IMR-90 (cell line): ENCODE data around the gene RTL1. TPM values are rescaled to one million over a fixed set of nuclear protein-coding genes. Genes with fewer than 3 reads are reported as not detected.
A peak's percentile ranks its signal among the peaks of the same experiment; 100 is the strongest.

ENCODE experiments used
- ATAC-seq: fragments of 200-7000 bp; cut with Tn5 transposase; 2 replicates; pipeline ENCODE4 v1.9.1; 2020; ENCODE audit warnings: low read depth, mild to moderate bottlenecking, moderate library complexity
- BruUV-seq: library from RNA; stranded (reverse); fragments of 400-500 nt; replicated peaks from 2 replicates; lab custom pipeline; 2021; lab: Mats Ljungman, UMichigan
- CTCF ChIA-PET: fragments of 300-600 bp; formaldehyde crosslinking; extraction: SDS; loops from one replicate; lab custom pipeline; 2021; ENCODE audit warnings: antibody characterized with exemption; lab: Yijun Ruan, JAX
- POLR2A ChIA-PET: fragments of 300-600 bp; sonication (Branson Sonifier 250); formaldehyde crosslinking; loops from one replicate; lab custom pipeline; 2022; ENCODE audit warnings: antibody characterized with exemption; ENCODE audit not compliant: unreplicated experiment; lab: Charles Lee
- DNase-seq: peaks from one replicate; pipeline ENCODE4 v3.0.0; 2013
- H2AFZ ChIP-seq: replicated peaks from 2 replicates; pipeline ENCODE3; 2013; ENCODE audit warnings: low read length, mild to moderate bottlenecking; ENCODE audit not compliant: poor library complexity
- H2AK5ac ChIP-seq: 2 replicates; pipeline ENCODE4 v1.6.1; 2013; ENCODE audit warnings: low read depth, low read length, inconsistent platforms
- H2AK9ac ChIP-seq: replicated peaks from 2 replicates; pipeline ENCODE3; 2013; ENCODE audit warnings: mild to moderate bottlenecking, low read depth, low read length, moderate library complexity; ENCODE audit not compliant: poor library complexity
- H2BK120ac ChIP-seq: 2 replicates; pipeline ENCODE4 v1.6.1; 2013; ENCODE audit warnings: low read depth, low read length, inconsistent platforms
- H2BK15ac ChIP-seq: 3 replicates; pipeline ENCODE4 v1.6.1; 2013; ENCODE audit warnings: low read depth, low read length, inconsistent platforms
- H2BK20ac ChIP-seq: 2 replicates; pipeline ENCODE4 v1.6.1; 2013; ENCODE audit warnings: low read depth, mild to moderate bottlenecking, inconsistent platforms, low read length, moderate library complexity
- H2BK5ac ChIP-seq: 2 replicates; pipeline ENCODE4 v1.6.1; 2013; ENCODE audit warnings: mild to moderate bottlenecking, low read depth, low read length, inconsistent platforms; ENCODE audit not compliant: poor library complexity, severe bottlenecking
- H3K14ac ChIP-seq: replicated peaks from 2 replicates; pipeline ENCODE4 v1.6.1; 2013; ENCODE audit warnings: low read depth, low read length, inconsistent platforms
- H3K18ac ChIP-seq: 2 replicates; pipeline ENCODE4 v1.6.1; 2013; ENCODE audit warnings: low read depth, low read length, control low read depth
- H3K23ac ChIP-seq: 2 replicates; pipeline ENCODE4 v1.6.1; 2013; ENCODE audit warnings: low read depth, low read length, inconsistent platforms
- H3K27ac ChIP-seq: 2 replicates; pipeline ENCODE4 v1.5.1; 2013; ENCODE audit warnings: mild to moderate bottlenecking, control low read depth, low read length; ENCODE audit not compliant: insufficient read depth
- H3K27me3 ChIP-seq: 2 replicates; pipeline ENCODE4 v1.6.1; 2013; ENCODE audit warnings: low read length; ENCODE audit not compliant: control insufficient read depth, insufficient read depth
- H3K36me3 ChIP-seq: 2 replicates; pipeline ENCODE4 v1.6.1; 2013; ENCODE audit warnings: low read length, mixed read lengths; ENCODE audit not compliant: control insufficient read depth, insufficient read depth
- H3K4ac ChIP-seq: 2 replicates; pipeline ENCODE4 v1.6.1; 2013; ENCODE audit warnings: low read depth, low read length, inconsistent platforms
- H3K4me1 ChIP-seq: 2 replicates; pipeline ENCODE4 v1.6.1; 2013; ENCODE audit warnings: low read length, mixed read lengths; ENCODE audit not compliant: control insufficient read depth, insufficient read depth
- H3K4me2 ChIP-seq: 2 replicates; pipeline ENCODE4 v1.6.1; 2013; ENCODE audit warnings: low read depth, mild to moderate bottlenecking, control low read depth, low read length, moderate library complexity
- H3K4me3 ChIP-seq: 2 replicates; pipeline ENCODE4 v1.5.1; 2013; ENCODE audit warnings: low read depth, mild to moderate bottlenecking, control low read depth, low read length, moderate library complexity; ENCODE audit not compliant: insufficient read depth
- H3K56ac ChIP-seq: 2 replicates; pipeline ENCODE4 v1.6.1; 2013; ENCODE audit warnings: low read length, inconsistent platforms; ENCODE audit not compliant: insufficient read depth; ENCODE audit errors: extremely low read depth
- H3K79me1 ChIP-seq, 2 experiments: 2 replicates each; pipeline ENCODE4 v1.6.1; 2013; ENCODE audit warnings: low read length in 2 of 2, inconsistent platforms in 1 of 2, low read depth in 1 of 2
- H3K9ac ChIP-seq: 2 replicates; pipeline ENCODE4 v1.6.1; 2013; ENCODE audit warnings: low read depth, low read length, control low read depth
- H3K9me1 ChIP-seq: 2 replicates; pipeline ENCODE4 v1.6.1; 2013; ENCODE audit warnings: low read length, inconsistent platforms; ENCODE audit not compliant: insufficient read depth
- H3K9me3 ChIP-seq: 2 replicates; pipeline ENCODE4 v1.6.1; 2013; ENCODE audit warnings: low read length; ENCODE audit not compliant: control insufficient read depth, insufficient read depth
- H4K20me1 ChIP-seq: 2 replicates; pipeline ENCODE4 v1.6.1; 2013; ENCODE audit warnings: low read length, inconsistent platforms; ENCODE audit not compliant: insufficient read depth
- H4K5ac ChIP-seq: 2 replicates; pipeline ENCODE4 v1.6.1; 2013; ENCODE audit warnings: mild to moderate bottlenecking, low read depth, low read length, control low read depth
- H4K8ac ChIP-seq, 2 experiments: 2 replicates each; pipeline ENCODE4 v1.6.1; 2013; ENCODE audit warnings: low read depth in 2 of 2, low read length in 2 of 2, control low read depth in 1 of 2, inconsistent platforms in 1 of 2
- H4K91ac ChIP-seq: 2 replicates; pipeline ENCODE4 v1.6.1; 2013; ENCODE audit warnings: low read depth, low read length, inconsistent platforms; ENCODE audit not compliant: insufficient read depth
- CTCF ChIP-seq: conservative IDR thresholded peaks from 2 replicates; pipeline ENCODE4 v1.5.1; 2012; ENCODE audit warnings: mild to moderate bottlenecking, low read depth, low read length, improper control_type of control experiment
- RAD21 ChIP-seq: IDR thresholded peaks from 2 replicates; pipeline ENCODE4 v1.6.1; 2012; ENCODE audit warnings: low read length, improper control_type of control experiment
- SMC3 ChIP-seq: fragments of 150-350 bp; IDR thresholded peaks from 2 replicates; pipeline ENCODE4 v1.6.1; 2016; ENCODE audit warnings: low read depth, mild to moderate bottlenecking, antibody characterized with exemption, low read length, moderate library complexity
- USF2 ChIP-seq: fragments of 150-350 bp; IDR thresholded peaks from 2 replicates; pipeline ENCODE4 v1.6.1; 2017; ENCODE audit warnings: mild to moderate bottlenecking, antibody characterized with exemption, low read length, low read depth
- WGBS, 2 experiments: methylation state at CpG; one replicate each; pipeline versions ENCODE4 v1.1.5 to v1.1.7; 2013; ENCODE audit warnings: missing lambda C conversion rate in 2 of 2; ENCODE audit not compliant: insufficient read length in 1 of 2; ENCODE audit errors: extremely low coverage in 2 of 2; 5-methylcytosine and 5-hydroxymethylcytosine counted together
- dilution Hi-C: fragments of 300-500 bp; cut with HindIII; formaldehyde crosslinking; loops from one replicate; pipeline ENCODE4 v1.14.3; 2018; ENCODE audit warnings: low sequenced_read_pairs; ENCODE audit not compliant: unreplicated experiment
- in situ Hi-C: fragments of 300-500 bp; cut with MboI; formaldehyde crosslinking; loops from 3 replicates; pipeline ENCODE4 v1.14.3; 2019; ENCODE audit warnings: low sequenced_read_pairs, inconsistent platforms, mixed read lengths
- intact Hi-C: fragments of 100-400 bp; cut with micrococcal nuclease; formaldehyde crosslinking; loops from 2 replicates; pipeline ENCODE4 v1.10.0; 2022
- polyA plus RNA-seq, 3 experiments: library from polyadenylated mRNA; depleted of rRNA; stranded (reverse); fragments of >200 nt; gene quantifications; 2 replicates each; pipeline ENCODE4 v1.2.3, GENCODE V29; 2012; ENCODE audit warnings: low replicate concordance in 1 of 3
- total RNA-seq: library from RNA; depleted of rRNA; stranded (reverse); fragments of >200 nt; gene quantifications from 2 replicates; pipeline ENCODE4 v1.2.3, GENCODE V29; 2012

Gene RTL1
- total and polyA plus RNA-seq, 2 of the 4 experiments (the other 2 are of a cell fraction) = not detected

- H3K4ac ChIP-seq = no peak overlapping the region
- no peak for DNase-seq
- no TSS peak for BruUV-seq
- TF ChIP-seq SMC3 (peak; percentile 46; the same call in 1 of the 2 replicates), USF2 (no peak), RAD21 (peak; percentile 54), CTCF (peak; percentile 47)
- H2AK5ac ChIP-seq = no peak overlapping the region
- no peak overlapping the region for H3K56ac ChIP-seq
- 100% methylated on average over 1 of the region's 8 CpGs; no CpG with 5 or more reads in 1 of the 2 experiments for WGBS, 2 experiments
- H3K14ac ChIP-seq = no peak overlapping the region
- no peak overlapping the region for H2AK9ac ChIP-seq
- H4K91ac ChIP-seq = no peak overlapping the region
- no peaks in the 10 kb centered on the region for H3K9me3 ChIP-seq
- no peak overlapping the region for H3K23ac ChIP-seq
- H2BK5ac ChIP-seq = no peak overlapping the region
- H3K4me2 ChIP-seq = no peak overlapping the region
- H2AFZ ChIP-seq = peak overlapping the region; percentile 23
- ChIA-PET CTCF (no interaction called here), POLR2A (no interaction called here)
- peaks cover 54% of the 10 kb centered on the region for H3K36me3 ChIP-seq
- H3K27me3 ChIP-seq = no peaks in the 10 kb centered on the region
- no peak overlapping the region for H3K4me3 ChIP-seq
- no peaks in the 10 kb centered on the region; the same call in 1 of the 2 replicates for H3K4me1 ChIP-seq
- H3K9me1 ChIP-seq = peaks cover 21% of the 10 kb centered on the region; the same call in 1 of the 2 replicates
- peaks cover 0 to 43% of the 10 kb centered on the region in 2 experiments; a peak in 2 of 4 replicates for H3K79me1 ChIP-seq
- H4K8ac ChIP-seq = no peak overlapping the region
- peaks cover 99% of the 10 kb centered on the region for H4K20me1 ChIP-seq
- H2BK15ac ChIP-seq = no peak overlapping the region
- no peak overlapping the region for H2BK20ac ChIP-seq
- H3K27ac ChIP-seq = no peak overlapping the region
- no peak overlapping the region for H4K5ac ChIP-seq
- dilution Hi-C loops (no loop called here), in situ Hi-C loops (no loop called here), intact Hi-C loops (no loop called here)
- H2BK120ac ChIP-seq = no peak overlapping the region
- no peak overlapping the region for H3K18ac ChIP-seq
- H3K9ac ChIP-seq = no peak overlapping the region
- ATAC-seq = peak; percentile 31
Observed at GRCh38 chr14:100850841-100851585, 52.5 kb downstream of the RTL1 start.
